GM21717 (cell line): ENCODE data around the gene FUT3.
"Not testable (repeated sequence)": the region's sequence is repeated elsewhere in the genome, so short reads cannot be mapped to it uniquely, and the experiment has no call there.

Source experiments
- ATAC-seq: cut with Tn5 transposase; IDR thresholded peaks from one replicate; pipeline ENCODE4 v1.9.1; 2021; ENCODE audit warnings: mild to moderate bottlenecking, moderate library complexity; ENCODE audit not compliant: unreplicated experiment

The FUT3 gene

DNA sequence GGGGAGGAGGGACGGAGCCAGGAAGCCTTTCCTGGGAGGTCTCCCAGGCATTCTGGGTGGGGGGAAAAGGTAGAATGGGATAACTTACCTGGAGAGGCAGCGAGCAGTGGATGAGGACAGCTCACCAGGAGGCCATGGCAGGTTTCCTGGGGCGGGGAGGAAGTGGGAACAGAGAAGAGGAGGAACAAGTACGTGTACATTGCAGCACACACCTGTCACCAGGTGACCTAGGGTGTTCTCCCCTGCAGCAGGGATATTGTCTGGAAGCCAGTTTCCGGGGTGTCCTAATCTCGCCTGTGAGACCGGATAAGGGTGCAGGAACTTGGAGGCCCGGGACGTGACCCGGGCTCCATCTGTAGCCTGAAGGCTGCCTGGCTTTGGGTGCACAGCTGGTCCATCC is at the start of gene FUT3:
Gene FUT3, minus strand, starts transcription at position 148 of the 400 bp plus-strand sequence.
- ATAC-seq = no peak

DNA sequence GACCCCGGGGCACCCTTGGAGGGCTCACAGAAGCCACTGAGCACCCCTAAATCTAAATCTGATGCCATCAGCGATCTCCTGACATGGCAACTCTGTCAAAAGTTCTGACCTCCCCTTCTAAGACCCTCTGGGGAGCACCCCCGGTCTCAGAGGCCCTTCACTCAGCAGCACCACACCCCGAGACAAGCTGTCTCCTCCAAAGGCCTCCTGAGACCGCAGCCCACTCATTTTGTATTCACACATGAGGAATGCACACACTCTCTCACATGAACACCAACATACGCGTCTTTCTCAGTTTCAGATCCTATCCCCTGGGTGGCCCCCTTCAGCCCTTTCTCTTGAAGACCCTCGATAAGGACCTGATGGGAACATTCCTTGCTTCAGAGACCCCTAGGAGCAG is 49.7 kb upstream of the FUT3 start:
- no peak for ATAC-seq

DNA sequence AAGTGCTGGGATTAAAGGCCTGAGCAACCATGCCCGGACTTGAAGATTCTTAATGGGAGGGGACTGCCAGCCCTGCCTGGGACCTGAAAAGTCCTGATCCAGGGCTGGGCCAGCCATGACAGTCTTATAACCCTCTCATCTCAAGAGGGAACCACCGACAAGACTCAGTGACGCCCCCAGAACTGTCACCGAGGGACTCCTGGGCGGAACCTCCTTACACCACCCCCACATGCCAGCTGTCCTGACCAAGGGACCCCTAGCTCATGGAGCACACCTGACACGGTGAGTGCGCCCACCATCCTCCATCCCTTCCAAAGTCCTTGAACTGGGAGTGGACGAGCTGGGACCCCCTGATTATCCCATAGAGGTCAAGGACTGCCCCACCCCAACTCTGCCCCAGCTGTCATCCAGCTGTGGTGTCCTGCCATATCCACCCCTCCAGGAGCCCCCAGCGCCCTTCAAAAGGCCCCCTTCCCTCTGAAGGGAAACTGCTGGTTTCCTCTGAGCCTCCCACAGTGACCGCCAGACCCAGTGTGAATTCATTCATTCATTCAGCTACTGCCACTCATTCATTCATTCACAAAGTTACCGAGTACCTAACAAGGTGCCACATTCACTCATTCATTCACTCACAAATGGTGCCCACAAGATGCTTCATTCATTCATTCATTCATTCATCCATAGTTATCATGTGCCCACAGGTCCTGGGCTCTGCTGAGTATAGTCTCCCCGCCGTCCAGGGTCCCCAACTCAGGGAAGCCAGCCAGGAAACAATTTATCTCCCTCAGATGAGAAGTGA is 48.7 kb upstream of the FUT3 start:
- ATAC-seq = no peak

DNA sequence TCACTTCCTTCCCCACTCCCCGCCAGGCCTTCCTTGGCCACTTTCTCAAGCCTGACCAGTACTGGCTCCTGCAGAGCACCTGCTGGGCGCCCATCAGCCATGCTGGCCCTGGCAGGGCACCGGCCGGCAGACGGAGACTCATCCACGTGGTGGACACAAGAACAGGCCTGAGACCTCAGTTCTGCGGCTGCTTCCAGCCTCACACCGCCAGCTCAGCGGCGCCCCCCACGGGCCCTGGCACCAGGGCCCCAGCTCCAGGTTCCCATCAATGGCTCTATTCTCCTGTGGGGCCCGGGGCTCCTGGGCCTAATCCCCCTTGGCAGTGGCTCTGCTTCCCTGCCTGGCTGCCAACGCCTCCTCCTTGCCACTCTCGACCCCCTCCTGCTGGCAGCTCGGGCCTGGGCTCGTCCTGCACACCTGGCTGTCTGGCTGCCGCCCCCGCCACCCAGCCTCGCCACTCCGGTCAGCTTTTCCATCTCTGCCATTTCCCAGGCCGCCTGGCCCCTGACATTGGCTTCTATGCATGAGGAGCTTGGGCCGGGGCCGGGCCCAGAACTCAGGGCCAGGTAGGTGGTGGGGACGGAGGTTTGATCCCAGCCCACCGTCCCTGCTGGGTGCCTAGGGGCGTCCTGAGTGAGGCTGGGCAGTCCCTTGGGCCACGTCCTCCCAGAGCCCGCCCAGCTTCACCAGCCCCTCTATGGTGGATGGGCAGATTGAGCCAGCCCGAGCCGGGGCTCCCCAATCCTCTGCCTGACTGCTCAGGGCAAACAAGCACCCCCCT is 46.1 kb upstream of the FUT3 start:
- ATAC-seq = no peak

DNA sequence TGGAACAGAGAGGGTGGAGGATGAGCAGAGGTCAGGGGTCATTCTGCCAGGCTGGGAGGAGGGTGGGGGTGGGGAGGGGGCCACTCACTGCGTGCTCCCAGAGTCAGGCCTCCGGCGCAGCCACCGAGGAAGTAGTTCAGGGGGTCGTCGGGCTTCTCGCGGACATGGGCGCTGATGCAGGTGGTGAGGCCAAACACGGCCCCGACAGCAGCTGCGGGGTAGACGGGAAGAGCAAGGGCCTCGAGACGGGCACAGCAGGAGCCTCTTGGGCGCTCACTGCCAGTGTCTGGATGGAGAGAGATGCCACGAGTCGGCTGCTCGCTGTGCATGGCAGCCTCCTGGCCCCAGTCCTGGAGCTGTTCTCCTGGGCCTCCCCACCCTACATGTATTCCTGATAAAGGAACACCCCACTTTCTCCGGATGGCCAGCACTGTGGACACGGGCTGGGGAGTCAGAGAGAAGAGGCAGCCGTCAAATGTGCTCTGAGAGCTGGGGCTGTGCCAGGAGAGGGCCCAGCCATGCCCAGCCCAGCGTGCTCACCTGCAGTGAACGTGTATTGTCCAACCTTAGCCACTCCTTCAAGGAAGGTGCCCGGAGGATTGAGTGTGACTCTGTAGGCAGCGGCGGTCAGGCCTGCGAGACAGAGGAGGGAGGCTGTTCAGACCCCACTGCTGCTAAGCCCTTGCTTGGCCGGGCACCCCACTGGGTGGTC is 45.3 kb upstream of the FUT3 start:
- no peak for ATAC-seq

DNA sequence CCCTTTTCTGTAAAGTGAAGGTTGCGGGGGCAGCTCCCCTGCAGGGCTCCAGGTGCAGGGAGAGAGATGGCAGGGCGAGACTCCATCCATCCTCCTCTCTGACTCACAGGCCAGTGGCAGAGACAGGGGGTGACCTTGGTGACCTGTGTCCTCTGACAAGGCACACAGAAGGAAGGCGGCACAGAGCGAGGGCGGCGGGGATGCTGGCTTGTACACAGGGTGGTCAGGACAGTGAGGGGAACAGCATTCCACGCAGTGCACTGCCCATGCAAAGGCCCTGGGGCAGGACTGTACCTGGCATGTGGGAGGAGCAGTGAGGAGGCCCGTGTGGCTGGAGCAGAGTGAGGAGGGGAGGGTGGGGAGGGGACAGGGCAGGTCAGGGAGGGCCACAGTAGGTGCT is 44.6 kb upstream of the FUT3 start:
- ATAC-seq = no peak

DNA sequence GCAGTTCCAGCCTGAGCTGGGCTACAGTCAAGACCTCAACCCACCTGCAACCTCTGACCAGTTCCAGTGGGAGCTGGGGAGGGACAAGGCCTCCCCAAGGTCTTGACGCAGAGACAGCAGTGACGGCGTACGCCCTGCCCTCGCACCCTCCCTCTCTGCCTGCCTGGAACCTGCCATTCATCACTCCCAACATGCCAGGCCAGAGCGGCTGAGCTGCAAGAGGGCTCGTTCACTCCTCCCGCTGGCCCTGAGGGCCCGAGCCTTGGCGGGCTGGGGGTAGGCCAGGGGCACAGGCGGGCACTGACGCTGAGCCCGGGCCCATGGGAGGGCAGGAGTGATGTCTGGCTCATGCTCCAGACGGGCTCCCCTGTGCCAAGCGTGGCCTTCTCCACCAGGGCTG is 44.2 kb upstream of the FUT3 start:
- no peak for ATAC-seq

DNA sequence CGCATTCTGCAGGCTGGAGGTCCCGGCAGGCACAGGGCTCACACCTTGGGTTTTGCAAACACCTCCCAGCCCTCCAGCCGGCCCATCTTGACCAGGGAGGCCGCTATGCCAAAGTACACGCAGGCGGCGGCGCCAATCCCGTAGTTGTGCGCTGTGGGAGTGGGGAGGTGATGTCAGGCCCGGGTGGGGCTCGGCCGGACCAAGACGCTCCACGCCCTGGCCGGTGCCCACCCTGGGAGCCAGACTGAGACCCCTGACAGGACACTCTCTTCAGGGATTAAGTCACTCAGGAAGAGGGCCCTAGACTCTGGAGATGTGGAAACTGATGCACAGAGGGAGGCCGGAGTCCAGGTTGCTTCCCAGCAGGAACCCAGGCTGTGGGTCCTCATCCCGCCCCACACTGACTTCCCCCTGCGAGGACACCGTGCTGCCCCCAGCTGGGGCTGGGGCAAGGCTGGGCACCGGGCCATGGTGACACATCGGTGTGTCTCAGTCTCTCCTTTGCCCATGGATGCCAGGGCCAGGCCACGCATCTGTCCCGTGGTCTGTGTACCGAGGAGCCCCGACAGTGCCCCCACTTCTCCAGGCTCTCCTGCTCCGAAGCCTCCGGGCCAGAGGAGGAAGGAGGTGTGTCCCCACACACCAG is 43.6 kb upstream of the FUT3 start:
- ATAC-seq = no peak

DNA sequence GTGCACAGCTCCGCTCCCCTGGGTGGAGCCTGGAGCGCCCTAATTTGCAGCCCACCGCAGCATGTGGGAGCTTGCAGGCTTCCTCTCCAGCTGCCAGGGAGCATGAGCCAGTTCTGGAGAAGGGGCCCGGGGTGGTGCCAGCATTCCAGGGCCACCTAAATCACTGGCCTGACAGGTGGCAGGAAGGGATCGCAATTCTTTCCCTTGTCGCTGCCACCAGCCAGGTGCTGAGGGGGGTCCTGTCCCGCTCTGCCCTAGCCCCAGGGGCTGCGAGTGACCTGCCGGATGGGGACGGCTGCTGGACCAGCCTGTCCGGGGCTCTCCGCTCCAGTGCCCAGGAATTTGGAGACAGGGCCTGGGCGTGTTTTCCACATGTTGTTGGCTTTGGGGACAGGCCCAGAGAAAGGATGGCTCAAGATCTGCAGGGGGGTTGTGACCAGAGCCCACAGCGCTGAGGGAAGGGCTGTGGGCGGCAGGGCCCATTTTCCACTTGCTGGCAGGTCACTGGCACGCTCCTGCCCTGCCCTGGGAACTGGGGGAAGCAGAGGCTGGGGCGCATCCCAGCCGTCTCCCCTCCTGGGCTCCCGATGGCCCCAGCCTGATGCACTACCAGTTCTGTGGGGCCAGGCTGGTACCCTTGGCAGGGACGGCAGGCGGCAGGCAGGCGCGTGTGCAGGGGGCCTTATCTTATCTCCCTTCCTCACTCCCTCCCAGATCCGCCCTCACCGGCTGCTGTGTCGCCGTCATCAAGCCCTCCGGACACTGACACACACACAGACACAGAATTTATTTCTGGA is 42.9 kb upstream of the FUT3 start:
- no peak for ATAC-seq

DNA sequence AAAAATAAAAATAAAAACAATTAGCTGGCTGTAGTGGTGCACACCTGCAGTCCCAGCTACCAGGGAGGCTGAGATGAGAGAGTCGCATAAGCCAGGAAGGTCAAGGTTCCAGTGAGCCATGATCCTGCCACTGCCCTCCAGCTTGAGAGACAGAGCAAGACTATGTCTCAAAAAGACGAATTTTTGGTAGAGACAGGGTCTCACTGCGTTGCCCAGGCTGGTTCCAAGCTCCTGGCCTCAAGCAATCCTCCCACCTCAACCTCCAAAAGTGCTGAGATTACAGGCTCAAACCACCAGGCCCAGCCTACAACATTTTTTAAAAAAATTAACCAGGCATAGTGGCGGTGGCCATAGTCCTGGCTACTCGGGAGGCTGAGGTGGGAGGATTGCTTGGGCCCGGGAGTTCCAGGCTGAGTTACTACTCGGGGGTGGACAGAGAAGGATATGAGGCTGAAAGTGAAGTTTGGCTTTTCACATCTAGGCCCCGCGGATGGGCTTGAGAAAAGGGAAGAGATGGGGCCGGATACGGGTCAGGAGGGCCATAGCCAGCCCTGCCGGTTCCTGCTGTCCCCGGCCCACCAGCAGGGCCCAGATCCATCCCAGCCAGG is 42.2 kb upstream of the FUT3 start:
- ATAC-seq = no peak

DNA sequence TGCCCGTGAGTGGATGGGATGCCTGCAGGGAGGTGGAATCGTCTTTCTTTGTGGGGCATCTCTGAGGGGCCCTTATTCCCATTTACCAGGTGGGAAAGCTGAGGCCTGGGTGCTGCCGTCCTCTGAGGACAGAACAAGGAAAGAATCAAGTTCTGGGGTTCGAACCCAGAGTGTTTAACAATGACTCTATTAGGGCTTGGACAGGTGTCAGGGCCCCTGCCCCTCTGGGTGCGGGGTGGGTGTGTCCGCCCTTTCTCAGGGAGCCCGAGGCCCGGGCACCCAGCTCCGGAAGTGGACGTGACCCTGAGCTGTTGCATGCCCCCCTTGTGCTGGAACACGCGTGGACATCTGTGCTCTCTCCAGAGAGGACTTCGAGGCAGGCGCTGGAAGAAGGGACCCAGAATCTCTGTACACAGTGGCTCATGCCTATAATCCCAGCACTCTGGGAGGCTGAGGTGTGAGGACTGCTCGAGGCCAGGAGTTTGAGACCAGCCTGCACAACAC is 41.6 kb upstream of the FUT3 start:
- no peak for ATAC-seq

DNA sequence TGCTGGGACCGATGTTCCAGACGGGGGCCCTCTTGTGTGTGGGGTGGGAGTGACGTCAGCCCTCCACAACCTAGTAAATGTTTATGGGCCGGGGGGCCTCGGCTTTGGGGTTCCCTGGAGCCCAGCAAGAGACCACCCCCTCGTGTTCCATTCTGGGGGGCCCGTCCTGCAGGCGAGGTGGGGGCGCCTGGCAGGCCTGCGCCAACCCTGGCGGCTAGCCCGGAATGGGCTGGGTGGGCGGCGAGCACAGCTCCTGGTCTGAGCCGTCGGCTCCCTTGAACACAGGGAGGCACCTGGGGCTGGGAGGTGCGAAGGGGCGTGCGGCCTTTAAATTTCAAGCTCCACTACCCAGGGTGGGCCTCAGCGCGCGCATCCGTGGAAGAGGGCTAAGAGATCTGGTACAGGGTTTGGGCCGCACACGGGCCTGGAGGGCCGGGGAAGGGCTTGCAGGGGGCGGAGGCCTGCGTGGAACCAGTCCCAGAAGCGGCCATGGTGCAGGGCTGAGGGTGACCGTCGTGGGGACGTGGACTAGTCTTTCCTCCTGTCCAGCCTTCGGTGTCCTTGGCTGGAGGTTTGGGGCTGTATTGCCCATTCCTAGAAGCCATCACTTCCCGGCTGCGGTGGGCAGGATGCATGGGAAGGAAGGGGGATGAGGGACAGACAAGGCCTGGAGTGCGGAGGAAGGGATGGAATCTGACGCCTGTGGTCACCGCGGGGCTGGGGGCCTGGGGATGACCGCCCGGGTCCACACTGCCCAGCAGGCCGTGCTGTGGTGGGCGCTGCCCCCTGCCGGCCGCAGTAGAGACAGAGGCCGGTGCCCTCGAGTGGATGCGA is 40.9 kb upstream of the FUT3 start:
- ATAC-seq = no peak

DNA sequence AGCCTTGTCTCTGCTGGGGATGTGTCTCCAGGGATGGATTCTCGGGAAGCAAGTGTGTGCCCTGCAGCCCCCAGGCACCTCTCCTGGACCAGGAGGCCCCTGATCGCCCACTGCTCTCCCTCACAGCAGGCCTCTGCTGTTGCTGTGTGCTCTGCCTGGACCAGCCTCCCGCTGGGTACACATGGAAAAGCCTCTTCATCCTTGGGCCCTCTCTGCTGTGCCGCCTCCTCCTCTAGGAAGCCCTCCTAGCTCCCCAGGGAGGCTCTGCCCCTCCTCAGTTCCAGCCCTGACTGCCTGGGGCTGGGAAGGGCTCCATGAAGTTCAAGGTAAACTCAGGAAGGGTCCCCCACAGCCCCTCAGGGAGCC is 40.3 kb upstream of the FUT3 start:
- no peak for ATAC-seq

DNA sequence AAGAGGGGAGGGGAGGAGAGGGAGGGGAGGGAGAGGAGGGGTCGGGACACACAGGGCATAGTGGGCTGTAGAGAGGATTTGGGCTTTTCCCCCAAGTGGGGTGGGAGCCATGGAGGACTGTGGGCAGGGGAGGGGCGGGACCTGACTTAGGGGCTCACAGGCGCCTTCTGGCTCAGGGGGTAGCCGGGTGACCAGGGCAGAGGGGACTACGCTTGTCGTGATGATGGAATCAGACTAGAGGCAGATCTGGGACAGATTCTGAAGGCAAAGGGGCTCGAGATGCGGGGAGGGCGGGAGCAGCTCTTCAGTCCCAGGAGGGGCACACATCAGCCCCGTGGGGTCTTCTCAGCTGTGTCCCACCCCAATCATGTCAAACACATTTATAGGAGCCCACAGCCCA is 38.9 kb upstream of the FUT3 start:
- ATAC-seq = no peak

DNA sequence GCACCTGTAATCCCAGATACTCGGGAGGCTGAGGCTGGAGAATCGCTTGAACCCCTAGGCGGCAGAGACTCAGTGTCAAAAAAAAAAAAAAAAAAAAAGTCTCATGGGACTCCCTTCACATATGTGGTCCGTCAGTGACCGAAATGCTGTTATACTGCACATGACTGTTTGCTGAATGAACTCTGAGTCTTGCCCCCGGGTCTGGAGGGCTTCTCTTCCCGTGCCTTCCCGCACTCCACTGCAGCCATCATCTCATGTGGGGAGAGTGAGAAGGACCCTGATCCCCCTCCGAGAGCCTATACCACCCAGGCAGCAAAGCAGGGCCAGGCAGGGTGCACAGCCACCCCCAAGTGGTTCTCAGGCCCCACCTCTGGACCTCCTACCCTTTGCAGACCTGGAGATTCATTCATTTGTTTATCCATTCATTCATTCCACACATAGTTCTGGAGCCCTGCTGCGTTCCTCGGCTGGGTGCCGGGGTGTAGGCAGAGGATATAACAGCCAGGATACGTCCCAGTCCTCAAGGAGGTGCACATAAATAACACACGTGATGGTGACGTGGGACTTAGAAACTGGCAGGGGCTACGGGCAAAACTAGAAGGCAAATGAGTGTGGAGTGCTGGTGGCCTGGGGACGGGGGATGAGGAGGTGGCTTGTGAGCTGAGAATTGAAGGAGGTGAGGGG is 38.2 kb upstream of the FUT3 start:
- ATAC-seq = no peak

DNA sequence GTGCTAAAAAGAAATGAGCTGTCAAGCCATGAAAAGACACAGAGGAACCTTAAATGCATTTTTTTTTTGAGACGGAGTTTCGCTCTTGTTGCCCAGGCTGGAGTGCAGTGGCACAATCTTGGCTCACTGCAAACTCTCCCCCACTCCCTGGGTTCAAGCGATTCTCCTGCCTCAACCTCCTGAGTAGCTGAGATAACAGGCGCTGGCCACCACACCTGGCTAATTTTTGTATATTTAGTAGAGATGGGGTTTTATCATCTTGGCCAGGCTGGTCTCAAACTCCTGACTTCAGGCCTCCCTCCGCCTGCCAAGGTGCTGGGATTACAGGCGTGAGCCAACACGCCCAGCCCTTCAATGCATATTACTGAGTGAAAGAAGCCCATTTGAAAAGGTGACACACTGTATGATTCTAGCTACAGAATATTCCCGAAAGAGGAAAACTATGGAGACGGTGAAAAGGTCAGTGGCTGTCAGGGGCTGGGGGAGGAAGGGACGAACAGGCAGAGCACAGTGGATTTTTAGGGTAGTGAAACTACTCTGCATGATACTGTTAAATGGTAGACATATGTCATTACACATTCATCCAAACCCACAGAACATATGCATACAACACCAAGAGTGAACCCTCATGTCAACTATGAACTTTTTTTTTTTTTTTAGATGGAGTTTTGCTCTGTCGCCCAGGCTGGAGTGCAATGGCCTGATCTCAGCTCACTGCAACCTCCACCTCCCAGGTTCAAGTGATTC is 33.0 kb upstream of the FUT3 start:
- ATAC-seq = not testable (repeated sequence)

DNA sequence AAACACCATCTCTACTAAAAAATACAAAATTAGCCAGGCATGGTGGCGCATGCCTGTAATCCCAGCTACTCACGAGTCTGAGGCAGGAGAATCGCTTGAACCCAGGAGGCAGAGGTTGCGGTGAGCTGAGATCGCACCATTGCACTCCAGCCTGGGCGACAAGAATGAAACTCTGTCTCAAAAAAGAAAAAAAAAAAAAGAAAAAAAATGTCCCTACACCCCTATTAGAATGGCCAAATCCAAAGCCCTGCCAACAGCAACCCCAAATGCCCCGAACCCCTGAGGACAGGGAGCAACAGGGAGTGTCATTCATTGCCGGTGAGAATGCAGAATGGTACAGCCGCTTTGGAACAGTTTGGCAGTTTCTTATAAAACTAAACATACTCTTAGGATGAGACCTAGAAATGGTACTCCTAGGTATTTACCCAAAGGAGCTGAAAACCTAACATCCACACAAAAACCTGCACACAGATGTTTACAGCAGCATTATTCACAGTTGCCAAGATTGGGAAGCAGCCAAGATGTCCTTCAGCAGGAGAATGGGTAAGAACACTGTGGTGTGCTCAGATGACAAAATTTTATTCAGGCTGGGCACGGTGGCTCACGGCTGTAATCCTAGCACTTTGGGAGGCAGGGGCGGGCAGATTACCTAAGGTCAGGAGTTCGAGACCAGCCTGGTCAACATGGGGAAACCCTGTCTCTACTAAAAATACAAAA is 32.1 kb upstream of the FUT3 start:
- ATAC-seq = not testable (repeated sequence)
